SKM-1 (cell line): Measurements from ENCODE around the gene CAPN11.
"Not testable (repeated sequence)": the region's sequence is repeated elsewhere in the genome, so short reads cannot be mapped to it uniquely, and the experiment has no call there.

Experiments used
- DNase-seq: peaks from one replicate; lab custom pipeline; 2025; ENCODE audit not compliant: unreplicated experiment; lab: John Stamatoyannopoulos, UW

CAPN11 gene

DNA sequence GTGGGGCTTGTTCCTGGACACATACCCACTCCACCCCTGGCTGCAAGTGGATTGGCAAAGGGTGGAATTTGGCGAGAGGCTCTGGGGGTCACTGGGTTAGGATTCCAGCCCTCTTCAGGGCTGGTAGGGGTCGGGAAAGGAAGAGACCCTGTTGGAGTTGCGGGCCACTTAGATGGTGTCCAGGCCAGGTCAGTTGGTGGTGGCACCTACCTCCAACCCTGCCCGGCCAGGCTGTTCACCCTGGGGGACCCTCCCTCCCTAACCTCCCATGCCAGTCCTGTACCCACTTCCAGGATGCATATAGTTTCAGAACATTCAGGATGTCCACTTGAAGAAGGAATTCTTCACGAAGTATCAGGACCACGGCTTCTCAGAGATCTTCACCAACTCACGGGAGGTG lies 21.0 kb downstream of the CAPN11 start:
- no peak for DNase-seq

DNA sequence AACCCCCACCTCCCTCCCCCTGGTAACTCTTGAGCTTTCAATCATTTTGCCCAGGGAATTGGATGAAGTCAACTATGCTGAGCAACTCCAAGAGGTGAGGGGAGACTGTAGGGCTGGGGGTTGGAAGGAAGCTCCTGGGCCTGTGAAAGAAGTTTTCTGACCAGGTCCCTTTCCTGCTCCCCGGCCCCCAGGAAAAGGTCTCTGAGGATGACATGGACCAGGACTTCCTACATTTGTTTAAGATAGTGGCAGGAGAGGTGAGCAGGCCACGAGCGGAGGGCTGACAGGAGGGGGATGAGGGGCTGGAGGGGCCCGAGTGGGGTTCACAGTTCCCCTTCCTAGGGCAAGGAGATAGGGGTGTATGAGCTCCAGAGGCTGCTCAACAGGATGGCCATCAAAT lies 21.8 kb downstream of the CAPN11 start:
- DNase-seq, result no peak

DNA sequence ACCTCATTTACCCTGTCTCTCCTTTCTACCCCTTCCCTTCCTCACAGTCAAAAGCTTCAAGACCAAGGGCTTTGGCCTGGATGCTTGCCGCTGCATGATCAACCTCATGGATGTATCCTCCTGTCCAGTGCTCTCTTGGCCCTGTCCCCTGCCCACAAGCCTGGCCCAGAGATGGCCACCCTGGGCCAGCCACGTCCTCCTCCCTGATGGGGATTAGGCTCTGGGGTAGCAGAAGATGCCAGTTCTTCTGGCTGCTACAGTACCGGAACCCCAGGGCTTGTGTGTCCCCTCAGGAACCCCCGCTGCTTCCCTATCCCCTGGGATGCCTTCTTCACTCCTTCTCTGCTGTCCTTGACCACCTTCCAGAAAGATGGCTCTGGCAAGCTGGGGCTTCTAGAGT lies 22.3 kb downstream of the CAPN11 start:
- DNase-seq, result no peak

DNA sequence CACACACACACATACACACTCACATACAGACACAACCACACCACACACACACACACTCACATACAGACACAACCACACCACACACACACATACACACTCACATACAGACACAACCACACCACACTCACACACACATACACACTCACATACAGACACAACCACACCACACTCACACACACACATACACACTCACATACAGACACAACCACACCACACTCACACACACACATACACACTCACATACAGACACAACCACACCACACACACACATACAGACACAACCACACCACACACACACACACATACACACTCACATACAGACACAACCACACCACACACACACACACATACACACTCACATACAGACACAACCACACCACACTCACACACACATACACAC lies 23.2 kb downstream of the CAPN11 start:
- not testable (repeated sequence) for DNase-seq

DNA sequence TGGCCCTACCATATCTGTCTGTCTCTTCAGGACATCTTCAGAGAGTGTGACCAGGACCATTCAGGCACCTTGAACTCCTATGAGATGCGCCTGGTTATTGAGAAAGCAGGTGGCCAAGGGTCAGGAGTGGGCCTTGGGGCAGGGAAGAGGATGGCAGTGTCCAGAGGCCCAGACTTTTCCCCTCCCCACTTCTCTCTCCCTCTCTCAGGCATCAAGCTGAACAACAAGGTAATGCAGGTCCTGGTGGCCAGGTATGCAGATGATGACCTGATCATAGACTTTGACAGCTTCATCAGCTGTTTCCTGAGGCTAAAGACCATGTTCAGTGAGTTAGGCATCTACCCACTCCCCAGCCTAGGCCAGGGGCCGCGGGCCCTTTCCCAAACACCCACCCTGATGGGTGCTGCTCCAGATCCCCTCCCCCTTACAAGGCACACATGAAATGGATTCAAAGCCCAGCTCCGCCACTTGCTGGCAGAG lies 24.3 kb downstream of the CAPN11 start:
- DNase-seq, result no peak

DNA sequence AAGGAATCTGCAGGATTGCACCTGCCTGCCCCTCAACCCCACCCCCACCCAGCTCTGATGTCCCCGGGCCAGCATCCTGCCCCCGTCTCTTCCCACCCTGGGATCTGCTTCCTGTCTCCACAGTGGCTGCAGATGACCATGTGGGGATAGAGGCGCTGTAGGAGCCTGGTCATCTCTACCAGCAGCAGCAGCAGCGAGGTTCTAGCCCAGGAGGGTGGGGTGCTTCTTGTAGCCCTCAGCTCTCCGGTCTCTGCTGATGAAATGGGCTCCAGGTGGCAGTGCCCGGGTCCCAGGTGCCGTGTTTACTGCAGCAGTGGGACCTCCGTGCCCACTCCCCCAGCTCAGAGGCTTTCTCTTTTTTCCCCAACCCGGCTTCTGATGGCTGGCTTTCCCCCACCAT lies 25.2 kb downstream of the CAPN11 start:
- DNase-seq, result no peak

DNA sequence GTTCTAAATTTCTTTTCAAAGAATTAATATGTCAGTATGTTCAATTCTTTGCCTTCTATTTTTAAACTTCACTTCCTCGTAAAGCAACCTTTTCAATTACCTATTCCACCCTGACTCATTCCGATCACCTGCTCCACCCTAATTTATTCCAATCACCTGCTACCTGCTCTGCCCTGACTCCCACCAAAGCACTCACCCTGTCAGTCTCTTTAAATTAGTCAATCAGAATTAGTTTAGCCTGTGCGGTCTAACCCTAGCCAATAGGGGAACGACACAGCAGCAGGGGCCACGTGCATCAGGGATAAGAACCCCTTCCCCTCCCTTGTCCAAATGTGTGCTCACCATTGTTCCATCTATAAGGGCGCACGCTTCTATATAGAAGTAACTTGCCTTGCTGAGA lies 26.7 kb downstream of the CAPN11 start:
- not testable (repeated sequence) for DNase-seq

DNA sequence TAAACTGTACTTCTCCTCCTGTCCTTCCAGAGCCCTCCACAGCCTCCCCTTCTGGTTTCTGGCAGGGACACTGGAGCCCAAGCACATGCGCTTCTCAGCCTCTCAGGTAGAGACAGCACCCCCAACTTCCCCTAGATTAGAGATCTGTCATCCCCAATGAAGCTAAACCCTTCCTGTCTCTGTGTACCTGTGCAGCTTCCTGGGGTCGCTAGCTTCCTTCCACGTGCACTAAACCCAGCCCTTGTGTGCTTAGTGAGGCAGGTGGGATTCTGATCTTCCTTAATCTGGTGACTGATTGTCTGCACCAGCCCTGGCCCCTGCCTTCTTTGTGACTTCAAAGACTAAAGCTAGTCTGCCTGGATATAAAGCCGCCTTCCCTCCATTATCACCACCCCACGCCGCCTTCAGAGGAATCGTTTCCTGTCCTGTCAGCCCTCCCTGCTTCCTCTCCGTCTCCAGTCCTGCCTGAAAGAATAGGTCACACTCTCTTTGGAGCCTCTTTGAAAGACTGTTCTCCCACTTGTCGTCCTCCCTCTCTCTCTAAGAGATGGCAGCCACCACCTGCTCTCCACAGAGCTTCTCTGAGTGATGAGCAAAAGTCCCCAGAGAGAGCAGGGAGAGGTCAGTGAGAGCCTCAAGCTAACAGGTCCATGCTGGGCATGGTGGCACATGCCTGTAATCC lies 27.5 kb downstream of the CAPN11 start:
- DNase-seq, result no peak

DNA sequence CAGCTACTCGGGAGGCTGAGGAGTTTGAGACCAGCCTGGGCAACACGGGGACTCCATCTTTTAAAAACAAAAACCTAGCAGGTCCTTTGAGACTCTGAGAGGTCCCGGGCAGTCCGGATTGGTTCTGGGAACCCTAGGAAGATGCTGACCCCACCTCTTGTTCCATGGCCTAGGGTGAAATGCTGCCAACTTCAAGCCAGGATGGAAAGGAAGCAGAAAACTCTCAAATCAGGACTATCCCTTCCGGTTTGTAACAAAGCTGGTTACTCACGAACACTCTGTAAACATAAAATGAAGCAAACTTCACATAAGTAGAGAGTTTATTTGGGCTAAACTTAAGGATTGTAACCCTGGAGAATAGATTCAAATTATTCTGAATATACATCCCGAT lies 28.0 kb downstream of the CAPN11 start:
- DNase-seq, result no peak

DNA sequence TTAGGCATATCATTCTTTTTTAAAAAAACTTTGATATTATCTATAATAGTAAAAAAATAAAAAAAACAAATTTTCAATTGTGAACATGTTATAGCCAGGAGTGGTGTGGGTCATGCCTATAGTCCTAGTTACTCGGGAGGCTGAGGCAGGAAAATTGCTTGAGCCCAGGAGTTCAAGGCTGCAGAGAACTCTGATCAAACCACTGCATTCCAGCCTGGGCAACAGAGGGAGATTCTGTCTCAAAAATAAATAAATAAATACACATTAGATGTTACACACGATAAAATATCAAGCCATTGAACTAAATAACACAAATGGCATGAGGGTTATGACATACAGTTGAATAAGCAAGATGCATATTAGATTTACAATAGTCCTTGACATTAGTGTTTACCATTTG lies 30.2 kb downstream of the CAPN11 start:
- no peak for DNase-seq

DNA sequence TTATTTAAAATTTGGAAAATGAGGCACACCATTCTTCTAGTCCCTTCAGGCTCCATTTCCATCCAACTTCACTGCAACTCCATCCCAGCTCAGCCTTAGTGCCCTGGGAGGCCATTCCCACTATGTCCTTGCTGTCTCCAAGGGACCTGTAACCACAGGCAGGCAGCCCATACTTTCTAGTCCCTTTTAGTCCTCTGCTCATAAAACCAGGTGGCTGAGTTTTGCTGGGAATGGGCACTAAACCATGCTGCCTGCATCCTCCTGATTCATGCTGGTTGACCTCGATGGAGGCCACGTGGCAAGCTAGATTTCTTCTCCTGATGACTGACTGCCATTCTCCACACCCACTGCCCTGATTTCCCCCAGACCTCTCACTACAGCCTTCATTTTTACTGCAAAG lies 30.6 kb downstream of the CAPN11 start:
- no peak for DNase-seq

DNA sequence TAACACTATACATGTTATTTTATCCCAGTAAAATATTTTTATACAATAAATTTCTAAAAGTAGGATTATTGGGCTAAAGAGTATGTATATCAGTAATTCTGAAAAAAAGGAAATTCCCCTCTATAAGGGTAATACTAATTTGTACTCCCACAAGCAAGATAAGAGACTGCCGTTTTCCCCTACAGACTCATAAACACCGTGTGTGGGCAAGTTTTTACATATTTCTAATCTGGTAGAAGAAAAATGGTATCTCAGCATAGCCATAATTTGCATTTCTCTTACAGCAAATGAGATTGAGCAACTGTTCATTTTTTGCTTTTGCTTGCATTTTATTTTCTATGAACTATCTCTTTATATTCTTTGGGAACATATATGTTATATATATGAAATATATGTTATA lies 32.1 kb downstream of the CAPN11 start:
- DNase-seq, result no peak

DNA sequence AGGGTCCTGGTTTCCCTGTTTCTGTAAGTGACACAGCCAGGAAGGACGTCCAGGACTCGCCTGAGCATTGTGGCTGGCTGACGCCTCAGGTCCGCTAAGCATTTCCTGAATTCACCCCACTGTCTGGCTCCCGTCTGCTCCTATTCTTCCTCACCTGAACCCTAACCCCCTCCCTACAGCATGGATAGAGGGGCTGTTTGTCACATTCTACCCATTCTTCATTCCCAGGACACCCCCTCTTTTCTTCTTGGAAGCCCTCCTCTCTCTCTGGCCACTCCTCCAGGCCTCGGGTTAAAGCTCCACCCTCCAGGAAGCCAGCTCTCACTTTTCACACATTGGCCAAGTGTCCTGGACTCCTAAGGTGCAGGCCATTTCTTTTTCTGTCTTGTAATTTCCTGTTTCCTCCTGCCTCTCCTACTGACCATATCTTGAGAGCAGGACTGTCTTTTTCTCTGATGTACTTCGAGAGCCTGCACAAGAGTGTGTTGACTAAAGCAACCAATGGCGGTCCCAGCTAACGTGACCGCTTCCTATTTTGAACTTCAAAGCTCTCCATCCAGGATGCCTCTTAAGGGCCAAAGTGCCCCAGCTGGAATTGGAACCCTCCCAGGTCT lies 33.9 kb downstream of the CAPN11 start:
- no peak for DNase-seq

DNA sequence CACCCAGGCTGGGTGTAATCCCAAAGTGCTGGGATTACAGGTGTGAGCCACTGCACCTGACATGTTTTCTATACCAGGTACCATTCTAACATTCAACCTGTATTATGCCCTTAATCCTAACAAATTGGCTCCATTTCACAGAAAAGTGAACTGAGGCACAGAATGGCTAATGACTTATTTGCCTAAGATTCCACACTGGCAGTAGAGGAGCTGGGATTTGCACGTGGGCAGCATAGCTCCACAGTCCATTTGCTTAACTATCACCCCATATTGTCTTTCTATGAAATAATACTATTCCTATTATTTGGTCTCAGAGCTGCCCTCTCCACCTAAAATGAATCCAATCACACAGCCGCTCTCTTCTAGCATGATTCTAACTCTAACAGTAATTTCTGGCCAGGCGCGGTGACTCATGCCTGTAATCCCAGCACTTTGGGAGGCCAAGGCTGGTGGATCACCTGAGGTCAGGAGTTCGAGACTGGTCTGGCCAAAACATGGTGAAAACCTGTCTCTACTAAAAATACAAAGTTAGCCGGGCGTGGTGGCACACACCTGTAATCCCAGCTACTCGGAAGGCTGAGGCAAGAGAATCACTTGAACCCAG lies 34.8 kb downstream of the CAPN11 start:
- DNase-seq, result no peak

DNA sequence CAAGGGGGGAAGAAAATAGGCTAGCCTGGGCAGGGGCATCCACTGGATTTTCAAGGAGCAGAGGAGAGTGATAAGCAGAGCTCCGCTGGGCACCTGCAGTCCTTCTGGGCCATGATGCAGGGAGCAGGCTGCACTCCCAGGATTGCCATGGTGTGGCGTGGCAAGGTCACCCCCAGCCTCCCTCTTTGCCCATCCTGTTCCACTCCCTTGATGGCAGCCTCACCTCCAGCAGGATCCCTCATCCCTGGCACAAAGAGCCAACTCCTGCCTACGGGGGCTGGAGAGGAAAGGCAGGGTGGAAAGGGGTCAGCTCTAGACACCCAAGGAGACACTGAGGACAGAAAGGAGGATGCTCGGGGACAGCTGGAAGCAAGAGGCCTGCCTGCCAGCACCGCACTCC lies 35.7 kb downstream of the CAPN11 start:
- no peak for DNase-seq

DNA sequence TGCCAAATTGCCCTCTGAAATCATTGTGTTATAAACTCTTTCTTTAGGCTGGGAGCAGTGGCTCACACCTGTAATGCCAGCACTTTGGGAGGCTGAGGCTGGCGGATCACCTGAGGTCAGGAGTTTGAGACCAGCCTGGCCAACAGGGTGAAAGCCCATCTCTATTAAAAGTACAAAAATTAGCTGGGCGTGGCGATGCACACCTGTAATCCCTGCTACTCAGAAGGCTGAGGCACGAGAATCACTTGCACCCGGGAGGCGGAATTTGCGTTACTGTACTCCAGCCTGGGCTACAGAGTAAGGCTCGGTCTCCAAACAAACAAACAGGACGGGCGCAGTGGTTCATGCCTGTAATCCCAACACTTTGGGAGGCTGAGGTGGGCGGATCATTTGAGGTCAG lies 37.7 kb downstream of the CAPN11 start:
- DNase-seq, result not testable (repeated sequence)

DNA sequence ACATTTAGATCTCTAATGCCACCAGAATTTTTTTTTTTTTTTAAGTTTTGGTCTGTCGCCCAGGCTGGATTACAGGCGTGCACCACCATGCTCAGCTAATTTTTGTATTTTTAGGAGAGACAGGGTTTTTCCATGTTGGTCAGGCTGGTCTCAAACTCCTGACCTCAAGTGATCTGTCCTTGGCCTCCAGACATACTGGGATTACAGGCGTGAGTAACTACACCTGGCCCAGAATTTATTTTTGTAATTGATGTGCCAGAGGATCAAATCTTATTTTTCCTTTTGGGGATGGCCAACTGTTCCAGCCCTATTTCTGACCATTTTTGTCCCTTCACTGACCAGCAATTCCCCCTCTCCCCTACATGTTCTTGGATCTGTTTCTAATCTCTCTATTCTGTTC lies 40.1 kb downstream of the CAPN11 start:
- no peak for DNase-seq

DNA sequence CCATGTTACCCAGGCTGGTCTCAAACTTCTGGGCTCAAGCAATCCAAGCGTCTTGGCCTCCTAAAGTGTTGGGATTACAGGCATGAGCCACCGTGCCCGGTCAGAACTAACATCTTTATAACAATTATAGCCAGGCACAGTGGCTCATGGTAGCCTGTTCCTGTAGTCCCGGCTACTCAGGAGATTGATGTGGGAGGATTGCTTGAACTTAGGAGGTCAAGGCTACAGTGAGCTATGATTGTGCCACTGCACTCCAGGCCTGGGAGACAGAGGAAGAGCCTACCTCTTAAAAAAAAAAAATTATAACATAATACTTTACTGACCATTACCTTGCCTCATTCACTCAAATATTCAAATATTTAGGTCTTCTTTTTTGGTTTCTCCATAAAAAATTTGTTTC lies 41.3 kb downstream of the CAPN11 start:
- DNase-seq, result no peak

DNA sequence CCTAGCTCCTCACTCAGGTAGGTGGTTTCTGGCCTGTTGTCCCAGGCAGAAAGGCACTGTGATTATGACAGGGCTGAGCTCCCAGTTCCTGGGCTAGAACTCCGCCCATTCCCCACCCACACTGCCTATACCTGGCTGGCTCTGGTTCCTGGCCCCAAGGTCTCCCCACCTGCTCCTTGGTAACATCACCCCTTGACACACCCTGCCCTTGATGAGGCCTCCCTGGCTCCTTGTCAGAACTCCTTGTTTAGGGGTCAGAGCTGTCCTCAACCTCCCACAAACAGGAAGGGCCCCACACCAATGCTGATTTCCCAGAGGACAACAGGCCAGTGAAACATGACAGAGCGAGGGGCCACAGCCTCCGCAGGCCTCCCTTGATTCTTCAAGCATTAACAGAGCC lies 42.6 kb downstream of the CAPN11 start:
- no peak for DNase-seq

DNA sequence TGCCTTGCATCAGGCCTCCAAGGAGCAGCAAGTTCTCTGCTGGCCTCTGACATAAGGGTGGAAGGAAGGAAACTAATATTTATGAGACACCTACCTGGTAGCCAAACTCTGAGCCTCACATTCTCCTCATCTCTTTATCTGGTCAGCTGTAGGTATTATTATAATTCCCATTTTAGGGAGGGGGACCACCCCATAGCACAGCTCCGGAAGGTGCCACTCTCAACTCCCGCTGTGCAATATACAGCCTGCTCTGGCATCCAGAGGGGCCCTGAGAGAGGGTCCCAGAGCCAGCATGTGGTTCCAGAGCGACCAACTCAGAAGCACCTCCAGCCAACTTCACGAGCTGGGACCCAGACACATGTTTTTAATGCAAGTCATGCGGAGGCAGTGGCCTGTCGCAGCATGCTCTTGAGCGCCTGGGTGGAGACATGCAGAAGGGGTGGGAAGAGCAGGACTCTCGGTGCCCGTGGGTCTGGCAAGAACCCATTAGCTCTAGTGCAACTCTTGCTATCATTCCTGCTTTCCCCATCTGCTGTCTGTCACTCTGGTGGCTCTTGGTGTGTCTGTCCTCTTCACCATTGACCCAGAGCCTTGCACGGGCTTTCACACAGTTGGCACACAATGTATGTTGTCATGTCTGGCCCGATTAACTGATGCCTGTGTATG lies 43.2 kb downstream of the CAPN11 start:
- DNase-seq, result no peak

DNA sequence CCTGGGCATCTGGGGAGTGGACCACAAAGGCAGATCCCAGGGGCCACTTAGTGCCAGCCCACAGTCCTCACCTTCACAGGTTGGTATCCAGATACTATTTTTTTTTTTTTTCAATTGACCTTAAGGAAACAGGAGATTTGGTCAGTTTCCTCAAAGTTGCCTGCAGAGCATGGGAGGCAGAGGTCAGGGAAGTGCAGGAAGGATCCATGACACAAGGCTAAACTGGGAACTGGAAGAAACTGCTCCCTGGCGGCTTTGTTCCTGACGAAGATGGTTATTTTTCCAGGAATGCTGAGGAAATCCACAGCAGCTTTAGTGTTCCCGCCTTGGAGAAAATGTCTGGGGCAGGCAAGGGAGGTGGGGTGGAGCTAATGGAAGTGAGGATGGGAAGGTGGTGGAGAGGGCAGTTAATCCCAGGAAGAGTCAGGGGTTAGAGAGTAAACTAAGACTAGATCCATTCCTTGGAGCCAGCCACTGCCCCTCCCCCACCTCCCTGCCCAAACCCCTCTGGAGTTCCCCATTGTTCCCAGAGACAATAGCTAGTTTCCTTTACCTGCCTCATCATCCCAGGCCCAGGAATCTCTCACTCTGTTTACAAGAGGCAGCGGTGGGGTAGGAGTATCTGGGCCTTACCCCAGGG lies 43.8 kb downstream of the CAPN11 start:
- DNase-seq, result no peak
